GM12878 (cell line): ENCODE data around the gene THRB. TPM values are rescaled to one million over a fixed set of nuclear protein-coding genes. Genes with fewer than 3 reads are reported as not detected.

Source experiments
- ATAC-seq: fragments of 200-7000 bp; cut with Tn5 transposase; 3 replicates; pipeline ENCODE4 v1.9.1; 2020; ENCODE audit warnings: mild to moderate bottlenecking, moderate library complexity
- BruUV-seq: library from RNA; stranded (reverse); fragments of 400-500 nt; replicated peaks from 2 replicates; lab custom pipeline; 2021; lab: Mats Ljungman, UMichigan
- CTCF ChIA-PET: fragments of 300-600 bp; sonication (Branson Sonifier 250); formaldehyde crosslinking; extraction: SDS; loops from one replicate; lab custom pipeline; 2021; ENCODE audit warnings: inconsistent platforms; lab: Yijun Ruan, JAX
- POLR2A ChIA-PET: fragments of 350-600 bp; formaldehyde crosslinking; extraction: SDS; loops from one replicate; lab custom pipeline; 2021; ENCODE audit warnings: inconsistent platforms; lab: Charles Lee
- RAD21 ChIA-PET: fragments of 300-600 bp; sonication (Branson Sonifier 250); formaldehyde crosslinking; loops from one replicate; lab custom pipeline; 2023; ENCODE audit warnings: antibody characterized with exemption; ENCODE audit not compliant: unreplicated experiment; lab: Charles Lee
- SMC1A ChIA-PET: fragments of 300-600 bp; sonication (Branson Sonifier 250); formaldehyde crosslinking; loops from one replicate; lab custom pipeline; 2023; ENCODE audit not compliant: unreplicated experiment, uncharacterized antibody; lab: Charles Lee
- DNase-seq: peaks from one replicate; pipeline ENCODE4 v3.0.0-alpha.2; 2011; ENCODE audit warnings: low read depth, low spot score
- FAIRE-seq: peaks from 3 replicates; lab custom pipeline; 2011; peaks lifted over from hg19 to GRCh38; lab: Jason Lieb, UNC
- H2AFZ ChIP-seq: 2 replicates; pipeline ENCODE4 v1.6.0; 2011; ENCODE audit warnings: low read depth, low read length, control low read depth; ENCODE audit not compliant: control insufficient read depth
- H3K27ac ChIP-seq: 2 replicates; pipeline ENCODE4 v1.5.1; 2011; ENCODE audit warnings: control low read depth; ENCODE audit not compliant: control insufficient read depth, insufficient read depth
- H3K27me3 ChIP-seq, 2 experiments: replicated peaks in 1 of 2; 2 replicates each; pipeline versions ENCODE4 v1.6.0 to v1.6.1; 2011; ENCODE audit warnings: low read length in 1 of 2; ENCODE audit not compliant: control insufficient read depth in 2 of 2, insufficient read depth in 2 of 2
- H3K36me3 ChIP-seq, 2 experiments: 2 replicates each; pipeline ENCODE4 v1.5.1; 2011; ENCODE audit warnings: low read length in 1 of 2; ENCODE audit not compliant: control insufficient read depth in 2 of 2, insufficient read depth in 2 of 2
- H3K4me1 ChIP-seq: 2 replicates; pipeline ENCODE4 v1.6.1; 2011; ENCODE audit warnings: mild to moderate bottlenecking, low read length, moderate library complexity, mixed read lengths; ENCODE audit not compliant: control insufficient read depth, insufficient read depth
- H3K4me2 ChIP-seq: 2 replicates; pipeline ENCODE4 v1.6.0; 2011; ENCODE audit warnings: control low read depth; ENCODE audit not compliant: control insufficient read depth, insufficient read depth
- H3K4me3 ChIP-seq: fragments of 200-600 bp; sonication (generic); 2 replicates; pipeline ENCODE4 v1.5.1; 2016
- H3K79me2 ChIP-seq: 2 replicates; pipeline ENCODE4 v1.6.0; 2011; ENCODE audit warnings: low read length; ENCODE audit not compliant: control insufficient read depth, insufficient read depth
- H3K9ac ChIP-seq: 2 replicates; pipeline ENCODE4 v1.8.0; 2011; ENCODE audit warnings: low read length, control low read depth, mixed read lengths; ENCODE audit not compliant: control insufficient read depth, insufficient read depth
- H3K9me3 ChIP-seq: replicated peaks from 3 replicates; pipeline ENCODE4 v1.5.1; 2011; ENCODE audit warnings: mild to moderate bottlenecking, low read length; ENCODE audit not compliant: control insufficient read depth, insufficient read depth
- H4K20me1 ChIP-seq: 2 replicates; pipeline ENCODE4 v1.6.0; 2011; ENCODE audit not compliant: control insufficient read depth, insufficient read depth
- BHLHE40 ChIP-seq, 2 experiments: fragments of 450-650 bp in 1 of 2; IDR thresholded peaks; 2 replicates each; pipeline ENCODE4 v1.6.1; 2011 to 2017; ENCODE audit warnings: low read depth in 2 of 2, borderline replicate concordance in 1 of 2, improper control_type of control experiment in 1 of 2, low read length in 1 of 2, mild to moderate bottlenecking in 1 of 2
- CBX3 ChIP-seq: fragments of 200-600 bp; sonication (generic); IDR thresholded peaks from 2 replicates; pipeline ENCODE4 v1.6.1; 2016; ENCODE audit warnings: low read depth, borderline replicate concordance
- FOS ChIP-seq: IDR thresholded peaks from 3 replicates; pipeline ENCODE4 v1.6.1; 2011; ENCODE audit warnings: borderline replicate concordance; ENCODE audit not compliant: insufficient read length; ENCODE audit errors: extremely low read depth
- HDAC2 ChIP-seq: fragments of 200-600 bp; sonication (generic); IDR thresholded peaks from 2 replicates; pipeline ENCODE4 v1.6.1; 2017
- KLF5 ChIP-seq: fragments of 450-650 bp; IDR thresholded peaks from 2 replicates; pipeline ENCODE4 v1.6.1; 2014; ENCODE audit warnings: mild to moderate bottlenecking; ENCODE audit not compliant: partially characterized antibody
- NFXL1 ChIP-seq: fragments of 450-650 bp; IDR thresholded peaks from 2 replicates; pipeline ENCODE4 v1.6.1; 2017; ENCODE audit warnings: antibody characterized with exemption, mild to moderate bottlenecking, borderline replicate concordance
- TAF1 ChIP-seq: IDR thresholded peaks from 2 replicates; pipeline ENCODE4 v1.6.1; 2011; ENCODE audit warnings: mild to moderate bottlenecking, low read depth, low read length, borderline replicate concordance
- WGBS: methylation state at CpG from one replicate; pipeline ENCODE4 v1.1.6; 2016; ENCODE audit warnings: low lambda C conversion rate; ENCODE audit not compliant: insufficient replicate concordance, insufficient coverage; ENCODE audit errors: missing lambda C conversion rate; 5-methylcytosine and 5-hydroxymethylcytosine counted together
- in situ Hi-C: fragments of 300-500 bp; cut with MboI; formaldehyde crosslinking; loops from 9 replicates; pipeline ENCODE4 v1.14.3; 2018; ENCODE audit warnings: mixed read lengths
- intact Hi-C: fragments of 100-400 bp; cut with micrococcal nuclease; formaldehyde crosslinking; loops from one replicate; pipeline ENCODE4 v1.14.2; 2022; ENCODE audit not compliant: unreplicated experiment
- polyA plus RNA-seq, 11 experiments: library from polyadenylated mRNA; depleted of rRNA in 4 of 11; unstranded in 6 of 11; stranded (reverse) in 5 of 11; fragments of >200 nt; fragmentation: Nextera tagmentation in 4 of 11; fragmentation: Illumina TruSeq in 1 of 11; extraction: Ambion mirVana in 4 of 11; extraction: Trizol in 1 of 11; gene quantifications; 1 replicate in 1 of 11; 2 replicates in 10 of 11; pipeline versions ENCODE4 v1.2.1 to v1.2.3, GENCODE V29; 2011 to 2016; ENCODE audit warnings: inconsistent platforms in 2 of 11, missing spikeins in 2 of 11, low read depth in 1 of 11
- total RNA-seq, 4 experiments: library from RNA; depleted of rRNA in 3 of 4; stranded (reverse); fragments of >200 nt in 3 of 4; fragmentation: Illumina TruSeq in 1 of 4; extraction: Trizol in 1 of 4; gene quantifications; 2 replicates each; pipeline versions ENCODE4 v1.2.1 to v1.2.3, GENCODE V29; 2013 to 2021
- TF ChIP-seq, protein P1 (sequence below): fragments of 450-650 bp; IDR thresholded peaks from 2 replicates; pipeline ENCODE4 v1.6.1; 2017; ENCODE audit warnings: low read depth, mild to moderate bottlenecking, moderate library complexity
- TF ChIP-seq, protein P2 (sequence below), 3 experiments: IDR thresholded peaks in 2 of 3; conservative IDR thresholded peaks in 1 of 3; 2 replicates each; pipeline ENCODE4 v1.5.1; 2011; ENCODE audit warnings: low read depth in 3 of 3, low read length in 3 of 3, mild to moderate bottlenecking in 3 of 3, control low read depth in 2 of 3, moderate library complexity in 2 of 3, inconsistent platforms in 1 of 3, mixed read lengths in 1 of 3; ENCODE audit not compliant: control insufficient read depth in 2 of 3, insufficient read depth in 1 of 3; ENCODE audit errors: extremely low read depth in 1 of 3
- TF ChIP-seq, protein P3 (sequence below): IDR thresholded peaks from 2 replicates; pipeline ENCODE4 v1.6.1; 2012; ENCODE audit warnings: low read length, inconsistent platforms
- TF ChIP-seq, protein P4 (sequence below): IDR thresholded peaks from 2 replicates; pipeline ENCODE4 v1.6.1; 2011; ENCODE audit warnings: borderline replicate concordance, low read depth, mild to moderate bottlenecking, moderate library complexity, low read length; ENCODE audit not compliant: insufficient read depth, poor library complexity, severe bottlenecking
- TF ChIP-seq, protein P5 (sequence below): IDR thresholded peaks from 2 replicates; pipeline ENCODE4 v1.6.1; 2012; ENCODE audit warnings: mild to moderate bottlenecking, low read depth, low read length

The THRB gene
- total and polyA plus RNA-seq, 10 of the 15 experiments (the other 5 are each of a cell fraction or from before 2014, with no cell fraction given) = 0.05 TPM; not detected in 9

DNA sequence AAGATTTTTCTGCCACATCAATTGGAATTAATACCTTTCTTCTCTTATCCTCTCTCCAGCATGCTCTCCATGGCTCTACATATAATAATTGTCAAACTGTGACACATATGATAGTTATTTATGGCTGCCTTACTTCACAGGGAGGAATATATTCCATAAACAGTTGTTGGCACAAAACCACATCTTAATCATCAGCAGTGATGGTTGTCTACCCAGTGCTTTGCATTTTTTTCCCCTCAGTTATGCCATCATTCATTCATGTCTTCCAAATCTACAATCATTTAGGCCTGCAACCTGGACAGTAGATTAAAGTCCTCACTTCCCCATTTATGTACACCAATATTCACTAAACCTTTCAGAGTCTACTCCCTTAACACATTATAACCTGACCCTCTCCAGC lies 107.7 kb downstream of the THRB start (continued):
- TF ChIP-seq, protein P1, sequence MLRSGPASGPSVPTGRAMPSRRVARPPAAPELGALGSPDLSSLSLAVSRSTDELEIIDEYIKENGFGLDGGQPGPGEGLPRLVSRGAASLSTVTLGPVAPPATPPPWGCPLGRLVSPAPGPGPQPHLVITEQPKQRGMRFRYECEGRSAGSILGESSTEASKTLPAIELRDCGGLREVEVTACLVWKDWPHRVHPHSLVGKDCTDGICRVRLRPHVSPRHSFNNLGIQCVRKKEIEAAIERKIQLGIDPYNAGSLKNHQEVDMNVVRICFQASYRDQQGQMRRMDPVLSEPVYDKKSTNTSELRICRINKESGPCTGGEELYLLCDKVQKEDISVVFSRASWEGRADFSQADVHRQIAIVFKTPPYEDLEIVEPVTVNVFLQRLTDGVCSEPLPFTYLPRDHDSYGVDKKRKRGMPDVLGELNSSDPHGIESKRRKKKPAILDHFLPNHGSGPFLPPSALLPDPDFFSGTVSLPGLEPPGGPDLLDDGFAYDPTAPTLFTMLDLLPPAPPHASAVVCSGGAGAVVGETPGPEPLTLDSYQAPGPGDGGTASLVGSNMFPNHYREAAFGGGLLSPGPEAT = no peak
- TF ChIP-seq, all 136 proteins: peak for 0

DNA sequence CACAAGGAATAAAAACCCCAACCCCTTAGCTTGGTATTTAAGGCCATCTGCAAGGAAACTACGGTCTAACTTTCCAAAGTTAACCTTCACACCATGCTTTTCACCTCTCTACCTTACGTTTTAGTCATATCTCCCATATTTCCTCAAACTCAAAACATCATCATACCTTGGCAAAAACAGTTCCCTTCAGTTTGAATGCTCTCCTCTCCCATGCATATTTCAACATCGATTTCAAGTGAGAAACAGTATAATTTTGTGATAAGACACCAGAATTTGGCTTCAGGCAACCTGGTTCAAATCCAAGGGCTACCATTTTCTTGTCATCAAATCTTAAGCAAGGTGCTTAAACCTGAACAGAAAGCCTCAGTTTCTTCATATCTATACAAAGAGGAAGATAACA lies 108.2 kb downstream of the THRB start:
- H3K27me3 ChIP-seq = no peaks in the 10 kb centered on the region; a peak in 1 of 4 replicates
- no peak overlapping the region for H3K4me3 ChIP-seq
- ChIA-PET CTCF (no interaction called here), SMC1A (no interaction called here), RAD21 (no interaction called here), POLR2A (no interaction called here)
- ATAC-seq = no peak
- H4K20me1 ChIP-seq = no peaks in the 10 kb centered on the region
- intact Hi-C loops = no loop called here
- H3K9me3 ChIP-seq = no peaks in the 10 kb centered on the region
- no peak overlapping the region for H2AFZ ChIP-seq
- no peak overlapping the region for H3K27ac ChIP-seq
- FAIRE-seq = no peak
- H3K4me2 ChIP-seq = no peak overlapping the region
- no peaks in the 10 kb centered on the region for H3K4me1 ChIP-seq
- in situ Hi-C loops = no loop called here
- 0% methylated on average over 3 of the region's 3 CpGs for WGBS
- no TSS peak for BruUV-seq
- no peak for DNase-seq
- no peaks in the 10 kb centered on the region for H3K79me2 ChIP-seq
- H3K36me3 ChIP-seq = no peaks in the 10 kb centered on the region
- H3K9ac ChIP-seq = no peak overlapping the region
- TF ChIP-seq, protein P2, sequence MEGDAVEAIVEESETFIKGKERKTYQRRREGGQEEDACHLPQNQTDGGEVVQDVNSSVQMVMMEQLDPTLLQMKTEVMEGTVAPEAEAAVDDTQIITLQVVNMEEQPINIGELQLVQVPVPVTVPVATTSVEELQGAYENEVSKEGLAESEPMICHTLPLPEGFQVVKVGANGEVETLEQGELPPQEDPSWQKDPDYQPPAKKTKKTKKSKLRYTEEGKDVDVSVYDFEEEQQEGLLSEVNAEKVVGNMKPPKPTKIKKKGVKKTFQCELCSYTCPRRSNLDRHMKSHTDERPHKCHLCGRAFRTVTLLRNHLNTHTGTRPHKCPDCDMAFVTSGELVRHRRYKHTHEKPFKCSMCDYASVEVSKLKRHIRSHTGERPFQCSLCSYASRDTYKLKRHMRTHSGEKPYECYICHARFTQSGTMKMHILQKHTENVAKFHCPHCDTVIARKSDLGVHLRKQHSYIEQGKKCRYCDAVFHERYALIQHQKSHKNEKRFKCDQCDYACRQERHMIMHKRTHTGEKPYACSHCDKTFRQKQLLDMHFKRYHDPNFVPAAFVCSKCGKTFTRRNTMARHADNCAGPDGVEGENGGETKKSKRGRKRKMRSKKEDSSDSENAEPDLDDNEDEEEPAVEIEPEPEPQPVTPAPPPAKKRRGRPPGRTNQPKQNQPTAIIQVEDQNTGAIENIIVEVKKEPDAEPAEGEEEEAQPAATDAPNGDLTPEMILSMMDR (IDR thresholded peaks at IDR 0.05 in 2 of 3, conservative IDR thresholded peaks at IDR 0.05 in 1 of 3; ENCODE audit: control insufficient read depth in 2 of 3, extremely low read depth in 1 of 3, insufficient read depth in 1 of 3, low read depth in 3 of 3, low read length in 3 of 3) = no peak
- TF ChIP-seq, protein P3, sequence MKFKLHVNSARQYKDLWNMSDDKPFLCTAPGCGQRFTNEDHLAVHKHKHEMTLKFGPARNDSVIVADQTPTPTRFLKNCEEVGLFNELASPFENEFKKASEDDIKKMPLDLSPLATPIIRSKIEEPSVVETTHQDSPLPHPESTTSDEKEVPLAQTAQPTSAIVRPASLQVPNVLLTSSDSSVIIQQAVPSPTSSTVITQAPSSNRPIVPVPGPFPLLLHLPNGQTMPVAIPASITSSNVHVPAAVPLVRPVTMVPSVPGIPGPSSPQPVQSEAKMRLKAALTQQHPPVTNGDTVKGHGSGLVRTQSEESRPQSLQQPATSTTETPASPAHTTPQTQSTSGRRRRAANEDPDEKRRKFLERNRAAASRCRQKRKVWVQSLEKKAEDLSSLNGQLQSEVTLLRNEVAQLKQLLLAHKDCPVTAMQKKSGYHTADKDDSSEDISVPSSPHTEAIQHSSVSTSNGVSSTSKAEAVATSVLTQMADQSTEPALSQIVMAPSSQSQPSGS = no peak
- TF ChIP-seq FOS = no peak
- no peak for TF ChIP-seq CBX3
- TF ChIP-seq, protein P4, sequence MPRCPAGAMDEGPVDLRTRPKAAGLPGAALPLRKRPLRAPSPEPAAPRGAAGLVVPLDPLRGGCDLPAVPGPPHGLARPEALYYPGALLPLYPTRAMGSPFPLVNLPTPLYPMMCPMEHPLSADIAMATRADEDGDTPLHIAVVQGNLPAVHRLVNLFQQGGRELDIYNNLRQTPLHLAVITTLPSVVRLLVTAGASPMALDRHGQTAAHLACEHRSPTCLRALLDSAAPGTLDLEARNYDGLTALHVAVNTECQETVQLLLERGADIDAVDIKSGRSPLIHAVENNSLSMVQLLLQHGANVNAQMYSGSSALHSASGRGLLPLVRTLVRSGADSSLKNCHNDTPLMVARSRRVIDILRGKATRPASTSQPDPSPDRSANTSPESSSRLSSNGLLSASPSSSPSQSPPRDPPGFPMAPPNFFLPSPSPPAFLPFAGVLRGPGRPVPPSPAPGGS = no peak
- TF ChIP-seq HDAC2 = no peak
- TF ChIP-seq BHLHE40 (IDR thresholded peaks at IDR 0.05; ENCODE audit: borderline replicate concordance in 1 of 2, low read depth in 2 of 2, low read length in 1 of 2) = no peak
- no peak for TF ChIP-seq TAF1
- no peak for TF ChIP-seq NFXL1
- TF ChIP-seq, protein P5, sequence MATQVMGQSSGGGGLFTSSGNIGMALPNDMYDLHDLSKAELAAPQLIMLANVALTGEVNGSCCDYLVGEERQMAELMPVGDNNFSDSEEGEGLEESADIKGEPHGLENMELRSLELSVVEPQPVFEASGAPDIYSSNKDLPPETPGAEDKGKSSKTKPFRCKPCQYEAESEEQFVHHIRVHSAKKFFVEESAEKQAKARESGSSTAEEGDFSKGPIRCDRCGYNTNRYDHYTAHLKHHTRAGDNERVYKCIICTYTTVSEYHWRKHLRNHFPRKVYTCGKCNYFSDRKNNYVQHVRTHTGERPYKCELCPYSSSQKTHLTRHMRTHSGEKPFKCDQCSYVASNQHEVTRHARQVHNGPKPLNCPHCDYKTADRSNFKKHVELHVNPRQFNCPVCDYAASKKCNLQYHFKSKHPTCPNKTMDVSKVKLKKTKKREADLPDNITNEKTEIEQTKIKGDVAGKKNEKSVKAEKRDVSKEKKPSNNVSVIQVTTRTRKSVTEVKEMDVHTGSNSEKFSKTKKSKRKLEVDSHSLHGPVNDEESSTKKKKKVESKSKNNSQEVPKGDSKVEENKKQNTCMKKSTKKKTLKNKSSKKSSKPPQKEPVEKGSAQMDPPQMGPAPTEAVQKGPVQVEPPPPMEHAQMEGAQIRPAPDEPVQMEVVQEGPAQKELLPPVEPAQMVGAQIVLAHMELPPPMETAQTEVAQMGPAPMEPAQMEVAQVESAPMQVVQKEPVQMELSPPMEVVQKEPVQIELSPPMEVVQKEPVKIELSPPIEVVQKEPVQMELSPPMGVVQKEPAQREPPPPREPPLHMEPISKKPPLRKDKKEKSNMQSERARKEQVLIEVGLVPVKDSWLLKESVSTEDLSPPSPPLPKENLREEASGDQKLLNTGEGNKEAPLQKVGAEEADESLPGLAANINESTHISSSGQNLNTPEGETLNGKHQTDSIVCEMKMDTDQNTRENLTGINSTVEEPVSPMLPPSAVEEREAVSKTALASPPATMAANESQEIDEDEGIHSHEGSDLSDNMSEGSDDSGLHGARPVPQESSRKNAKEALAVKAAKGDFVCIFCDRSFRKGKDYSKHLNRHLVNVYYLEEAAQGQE = no peak
- no peak for TF ChIP-seq KLF5
